ENCODE measurements around the gene WDR4. TPM values are rescaled to one million over a fixed set of nuclear protein-coding genes. Genes with fewer than 3 reads are reported as not detected.
"Not testable (repeated sequence)": the region's sequence is repeated elsewhere in the genome, so short reads cannot be mapped to it uniquely, and the experiment has no call there.

Gene WDR4
- total and polyA plus RNA-seq, 4 donors = 10.3 to 29.6 (median 16.2) TPM

- 89 to 97% methylated on average over 21 of the region's 21 CpGs for WGBS, 2 donors
- ATAC-seq (ENCODE audit: insufficient read depth, low FRiP score) = no peak
- H3K27ac ChIP-seq (ENCODE audit: low read depth in 1 of 2, low read length in 1 of 2) = no peak overlapping the region
- H3K4me1 ChIP-seq (ENCODE audit: control insufficient read depth in 5 of 5, insufficient read depth in 5 of 5, low read length in 5 of 5) = peaks cover 0 to 3% (median 0%) of the 10 kb centered on the region in 5 donors
- no peaks in the 10 kb centered on the region for H3K27me3 ChIP-seq (ENCODE audit: control insufficient read depth in 3 of 3, insufficient read depth in 3 of 3, low read length in 2 of 3)
- peaks cover 0 to 1% (median 0%) of the 10 kb centered on the region in 4 donors for H3K9me3 ChIP-seq (ENCODE audit: control insufficient read depth in 4 of 4, insufficient read depth in 3 of 4, low read length in 3 of 4)
- H3K36me3 ChIP-seq (ENCODE audit: control insufficient read depth in 4 of 4, insufficient read depth in 4 of 4, low read length in 4 of 4) = peaks cover 0 to 46% (median 22%) of the 10 kb centered on the region in 4 donors
- peak in 1 of 3 donors; percentile 2 for DNase-seq
- no peak overlapping the region for H3K4me3 ChIP-seq
- no peak for TF ChIP-seq CTCF (IDR thresholded peaks at IDR 0.05; ENCODE audit: control extremely low read depth, extremely low read depth)
- H3K9ac ChIP-seq (ENCODE audit: insufficient read depth in 1 of 2, low read length in 2 of 2) = no peak overlapping the region
Measured at GRCh38 chr21:42841156-42841915, 38.0 kb downstream of the WDR4 start.

- Histone ChIP-seq H3K36me3 (ENCODE audit: control insufficient read depth in 4 of 4, insufficient read depth in 4 of 4, low read length in 4 of 4) (peaks cover 0 to 40% (median 16%) of the 10 kb centered on the region in 4 donors), H3K27ac (ENCODE audit: low read depth in 1 of 2, low read length in 1 of 2) (no peak overlapping the region), H3K9ac (ENCODE audit: insufficient read depth in 1 of 2, low read length in 2 of 2) (no peak overlapping the region), H3K9me3 (ENCODE audit: control insufficient read depth in 4 of 4, insufficient read depth in 3 of 4, low read length in 3 of 4) (peaks cover 0 to 1% (median 0%) of the 10 kb centered on the region in 4 donors), H3K4me3 (no peak overlapping the region), H3K4me1 (ENCODE audit: control insufficient read depth in 5 of 5, insufficient read depth in 5 of 5, low read length in 5 of 5) (peaks cover 0 to 2% (median 0%) of the 10 kb centered on the region in 5 donors), H3K27me3 (ENCODE audit: control insufficient read depth in 3 of 3, insufficient read depth in 3 of 3, low read length in 2 of 3) (no peaks in the 10 kb centered on the region)
- no peak for TF ChIP-seq CTCF (IDR thresholded peaks at IDR 0.05; ENCODE audit: control extremely low read depth, extremely low read depth)
- ATAC-seq (ENCODE audit: insufficient read depth, low FRiP score) (no peak), DNase-seq (peak in 1 of 3 donors; percentile 0)
- WGBS, 2 donors = 92 to 96% methylated on average over 14 of the region's 14 CpGs
Measured at GRCh38 chr21:42840411-42841155, 38.8 kb downstream of the WDR4 start.

- Histone ChIP-seq H3K36me3 (ENCODE audit: control insufficient read depth in 4 of 4, insufficient read depth in 4 of 4, low read length in 4 of 4) (peaks cover 0 to 36% (median 13%) of the 10 kb centered on the region in 4 donors), H3K9ac (ENCODE audit: insufficient read depth in 1 of 2, low read length in 2 of 2) (no peak overlapping the region), H3K27me3 (ENCODE audit: control insufficient read depth in 3 of 3, insufficient read depth in 3 of 3, low read length in 2 of 3) (no peaks in the 10 kb centered on the region), H3K9me3 (ENCODE audit: control insufficient read depth in 4 of 4, insufficient read depth in 3 of 4, low read length in 3 of 4) (peaks cover 0 to 1% (median 0%) of the 10 kb centered on the region in 4 donors), H3K4me1 (ENCODE audit: control insufficient read depth in 5 of 5, insufficient read depth in 5 of 5, low read length in 5 of 5) (no peaks in the 10 kb centered on the region), H3K27ac (ENCODE audit: low read depth in 1 of 2, low read length in 1 of 2) (no peak overlapping the region), H3K4me3 (no peak overlapping the region)
- TF ChIP-seq CTCF (IDR thresholded peaks at IDR 0.05; ENCODE audit: control extremely low read depth, extremely low read depth) = no peak
- WGBS, 2 donors = 71 to 80% methylated on average over 24 to 29 of the region's 29 CpGs
- ATAC-seq (ENCODE audit: insufficient read depth, low FRiP score) (no peak), DNase-seq (peak in 1 of 3 donors; percentile 9)
Measured at GRCh38 chr21:42839271-42840231, 39.8 kb downstream of the WDR4 start.

- 74 to 80% methylated on average over 8 of the region's 8 CpGs for WGBS, 2 donors
- H3K9me3 ChIP-seq (ENCODE audit: control insufficient read depth in 4 of 4, insufficient read depth in 3 of 4, low read length in 3 of 4); H3K4me3 ChIP-seq; H3K27me3 ChIP-seq (ENCODE audit: control insufficient read depth in 3 of 3, insufficient read depth in 3 of 3, low read length in 2 of 3); H3K9ac ChIP-seq (ENCODE audit: insufficient read depth in 1 of 2, low read length in 2 of 2); ATAC-seq (ENCODE audit: insufficient read depth, low FRiP score); H3K4me1 ChIP-seq (ENCODE audit: control insufficient read depth in 5 of 5, insufficient read depth in 5 of 5, low read length in 5 of 5); H3K27ac ChIP-seq (ENCODE audit: low read depth in 1 of 2, low read length in 1 of 2): not testable (repeated sequence)
- peak in 1 of 3 donors; percentile 1 for DNase-seq
- peaks cover 0 to 31% (median 13%) of the 10 kb centered on the region in 4 donors for H3K36me3 ChIP-seq (ENCODE audit: control insufficient read depth in 4 of 4, insufficient read depth in 4 of 4, low read length in 4 of 4)
Measured at GRCh38 chr21:42838212-42838690, 41.1 kb downstream of the WDR4 start.

Measured in lung (tissue), 12 donors.